Measurements from ENCODE around the gene MED25.

GRCh38 chr19:49801401-49801888 lies 16.6 kb upstream of the MED25 start:
- TF ChIP-seq EZH2 (IDR thresholded peaks at IDR 0.05; ENCODE audit: borderline replicate concordance, low read depth, low read length, poor library complexity, severe bottlenecking): no peak
- TF ChIP-seq, protein P1, sequence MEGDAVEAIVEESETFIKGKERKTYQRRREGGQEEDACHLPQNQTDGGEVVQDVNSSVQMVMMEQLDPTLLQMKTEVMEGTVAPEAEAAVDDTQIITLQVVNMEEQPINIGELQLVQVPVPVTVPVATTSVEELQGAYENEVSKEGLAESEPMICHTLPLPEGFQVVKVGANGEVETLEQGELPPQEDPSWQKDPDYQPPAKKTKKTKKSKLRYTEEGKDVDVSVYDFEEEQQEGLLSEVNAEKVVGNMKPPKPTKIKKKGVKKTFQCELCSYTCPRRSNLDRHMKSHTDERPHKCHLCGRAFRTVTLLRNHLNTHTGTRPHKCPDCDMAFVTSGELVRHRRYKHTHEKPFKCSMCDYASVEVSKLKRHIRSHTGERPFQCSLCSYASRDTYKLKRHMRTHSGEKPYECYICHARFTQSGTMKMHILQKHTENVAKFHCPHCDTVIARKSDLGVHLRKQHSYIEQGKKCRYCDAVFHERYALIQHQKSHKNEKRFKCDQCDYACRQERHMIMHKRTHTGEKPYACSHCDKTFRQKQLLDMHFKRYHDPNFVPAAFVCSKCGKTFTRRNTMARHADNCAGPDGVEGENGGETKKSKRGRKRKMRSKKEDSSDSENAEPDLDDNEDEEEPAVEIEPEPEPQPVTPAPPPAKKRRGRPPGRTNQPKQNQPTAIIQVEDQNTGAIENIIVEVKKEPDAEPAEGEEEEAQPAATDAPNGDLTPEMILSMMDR (conservative IDR thresholded peaks at IDR 0.05; ENCODE audit: low read depth, low read length): no peak
